Measurements from ENCODE around the gene CHRD. TPM values are rescaled to one million over a fixed set of nuclear protein-coding genes. Genes with fewer than 3 reads are reported as not detected.
A peak's percentile ranks its signal among the peaks of the same experiment; 100 is the strongest.

The CHRD gene
- polyA plus RNA-seq, 12 donors = 14.6 to 38.9 (median 18.3) TPM; not detected in 1

DNA sequence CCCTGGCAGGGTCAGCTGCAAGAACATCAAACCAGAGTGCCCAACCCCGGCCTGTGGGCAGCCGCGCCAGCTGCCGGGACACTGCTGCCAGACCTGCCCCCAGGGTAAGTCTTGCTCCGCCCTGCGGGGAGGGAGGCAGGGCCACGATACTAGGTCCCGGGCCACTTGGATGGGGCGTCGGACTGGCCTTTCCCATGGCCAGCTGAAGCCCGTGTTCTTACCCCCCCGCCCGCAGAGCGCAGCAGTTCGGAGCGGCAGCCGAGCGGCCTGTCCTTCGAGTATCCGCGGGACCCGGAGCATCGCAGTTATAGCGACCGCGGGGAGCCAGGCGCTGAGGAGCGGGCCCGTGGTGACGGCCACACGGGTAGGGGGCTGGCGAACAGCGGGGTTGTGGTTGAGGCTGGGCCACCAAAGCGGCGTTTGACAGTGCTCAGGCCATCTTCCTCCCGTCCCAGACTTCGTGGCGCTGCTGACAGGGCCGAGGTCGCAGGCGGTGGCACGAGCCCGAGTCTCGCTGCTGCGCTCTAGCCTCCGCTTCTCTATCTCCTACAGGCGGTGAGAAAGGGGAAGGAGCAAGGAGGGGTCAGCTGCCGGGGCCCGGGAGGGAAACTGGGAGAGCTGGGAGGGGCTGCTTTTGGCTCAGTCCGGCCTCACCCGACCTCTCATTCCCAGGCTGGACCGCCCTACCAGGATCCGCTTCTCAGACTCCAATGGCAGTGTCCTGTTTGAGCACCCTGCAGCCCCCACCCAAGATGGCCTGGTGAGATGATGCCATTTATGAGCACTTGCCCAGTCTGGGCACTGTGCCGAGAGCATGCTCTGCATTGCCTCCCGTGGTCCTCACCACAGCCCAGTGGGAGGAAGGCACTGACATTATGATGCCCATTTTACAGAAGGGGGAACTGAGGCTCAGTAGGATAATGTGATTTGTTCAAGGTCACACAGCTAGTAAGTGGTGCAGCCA is 1.7 kb downstream of the CHRD start:
- DNase-seq = no peak

DNA sequence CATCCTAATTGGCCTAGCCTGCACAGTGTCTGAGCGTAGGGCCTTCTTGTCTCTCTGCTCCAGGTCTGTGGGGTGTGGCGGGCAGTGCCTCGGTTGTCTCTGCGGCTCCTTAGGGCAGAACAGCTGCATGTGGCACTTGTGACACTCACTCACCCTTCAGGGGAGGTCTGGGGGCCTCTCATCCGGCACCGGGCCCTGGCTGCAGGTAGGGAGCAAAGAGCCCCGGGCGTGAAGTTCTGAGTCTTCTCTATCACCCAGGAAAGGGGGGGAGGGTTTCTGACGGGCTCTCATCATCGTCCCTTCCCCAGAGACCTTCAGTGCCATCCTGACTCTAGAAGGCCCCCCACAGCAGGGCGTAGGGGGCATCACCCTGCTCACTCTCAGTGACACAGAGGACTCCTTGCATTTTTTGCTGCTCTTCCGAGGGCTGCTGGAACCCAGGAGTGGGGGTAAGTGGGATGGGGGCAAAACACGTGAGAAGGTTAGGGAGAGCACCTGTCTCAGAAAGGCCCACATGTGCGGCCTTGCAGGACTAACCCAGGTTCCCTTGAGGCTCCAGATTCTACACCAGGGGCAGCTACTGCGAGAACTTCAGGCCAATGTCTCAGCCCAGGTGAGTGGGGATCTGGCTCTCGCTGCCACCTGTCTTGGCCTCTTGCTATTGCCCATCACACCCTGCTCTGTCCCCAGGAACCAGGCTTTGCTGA is 2.6 kb downstream of the CHRD start:
- no peak for DNase-seq

GRCh38 chr3:184383033-184383740 is 3.3 kb downstream of the CHRD start:
- no peak for DNase-seq

GRCh38 chr3:184384342-184384741 is 4.5 kb downstream of the CHRD start:
- no peak for DNase-seq

GRCh38 chr3:184384856-184385422 is 5.1 kb downstream of the CHRD start:
- DNase-seq = no peak

DNA sequence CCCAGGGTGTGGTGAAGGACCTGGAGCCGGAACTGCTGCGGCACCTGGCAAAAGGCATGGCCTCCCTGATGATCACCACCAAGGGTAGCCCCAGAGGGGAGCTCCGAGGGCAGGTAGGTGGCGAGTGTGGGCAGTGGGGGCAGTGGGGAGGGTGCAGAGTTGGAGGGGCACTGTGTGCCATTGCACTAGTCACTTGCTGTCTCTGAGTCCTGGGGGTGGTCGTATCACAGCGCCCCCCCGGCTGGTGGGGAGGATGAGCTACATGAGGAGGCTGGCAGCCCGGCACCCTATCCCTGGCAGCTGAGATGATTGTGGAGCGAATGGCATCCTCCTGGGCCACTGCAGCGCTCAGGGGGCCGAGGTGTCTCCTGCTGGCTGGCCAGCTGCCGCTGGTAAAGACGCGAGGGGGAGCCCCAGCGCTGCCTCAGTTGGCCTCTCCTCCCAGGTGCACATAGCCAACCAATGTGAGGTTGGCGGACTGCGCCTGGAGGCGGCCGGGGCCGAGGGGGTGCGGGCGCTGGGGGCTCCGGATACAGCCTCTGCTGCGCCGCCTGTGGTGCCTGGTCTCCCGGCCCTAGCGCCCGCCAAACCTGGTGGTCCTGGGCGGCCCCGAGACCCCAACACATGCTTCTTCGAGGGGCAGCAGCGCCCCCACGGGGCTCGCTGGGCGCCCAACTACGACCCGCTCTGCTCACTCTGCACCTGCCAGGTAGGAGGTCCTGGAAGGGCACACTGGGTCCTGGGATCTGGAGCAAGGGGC is 6.4 kb downstream of the CHRD start:
- DNase-seq = no peak

GRCh38 chr3:184387174-184387714 is 7.4 kb downstream of the CHRD start:
- no peak for DNase-seq

- no peak for DNase-seq
These were observed 8.5 kb downstream of the CHRD start for GRCh38 chr3:184388164-184388935.

DNA sequence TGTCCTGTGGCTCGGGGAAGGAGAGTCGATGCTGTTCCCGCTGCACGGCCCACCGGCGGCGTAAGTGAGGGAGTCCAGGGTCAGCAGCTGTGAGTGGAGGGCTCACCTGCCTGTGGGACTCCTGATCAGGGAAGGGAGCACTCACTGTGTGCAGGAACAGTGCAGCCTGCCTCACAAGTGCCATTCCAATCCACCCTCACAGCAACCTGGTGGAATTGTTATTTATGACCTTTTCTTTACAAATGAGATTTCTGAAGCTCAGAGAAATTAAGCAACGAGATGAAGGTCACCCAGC is 9.0 kb downstream of the CHRD start:
- DNase-seq = no peak

DNA sequence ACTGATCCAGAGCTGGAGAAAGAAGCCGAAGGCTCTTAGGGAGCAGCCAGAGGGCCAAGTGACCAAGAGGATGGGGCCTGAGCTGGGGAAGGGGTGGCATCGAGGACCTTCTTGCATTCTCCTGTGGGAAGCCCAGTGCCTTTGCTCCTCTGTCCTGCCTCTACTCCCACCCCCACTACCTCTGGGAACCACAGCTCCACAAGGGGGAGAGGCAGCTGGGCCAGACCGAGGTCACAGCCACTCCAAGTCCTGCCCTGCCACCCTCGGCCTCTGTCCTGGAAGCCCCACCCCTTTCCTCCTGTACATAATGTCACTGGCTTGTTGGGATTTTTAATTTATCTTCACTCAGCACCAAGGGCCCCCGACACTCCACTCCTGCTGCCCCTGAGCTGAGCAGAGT is 9.5 kb downstream of the CHRD start:
- no peak for DNase-seq

DNA sequence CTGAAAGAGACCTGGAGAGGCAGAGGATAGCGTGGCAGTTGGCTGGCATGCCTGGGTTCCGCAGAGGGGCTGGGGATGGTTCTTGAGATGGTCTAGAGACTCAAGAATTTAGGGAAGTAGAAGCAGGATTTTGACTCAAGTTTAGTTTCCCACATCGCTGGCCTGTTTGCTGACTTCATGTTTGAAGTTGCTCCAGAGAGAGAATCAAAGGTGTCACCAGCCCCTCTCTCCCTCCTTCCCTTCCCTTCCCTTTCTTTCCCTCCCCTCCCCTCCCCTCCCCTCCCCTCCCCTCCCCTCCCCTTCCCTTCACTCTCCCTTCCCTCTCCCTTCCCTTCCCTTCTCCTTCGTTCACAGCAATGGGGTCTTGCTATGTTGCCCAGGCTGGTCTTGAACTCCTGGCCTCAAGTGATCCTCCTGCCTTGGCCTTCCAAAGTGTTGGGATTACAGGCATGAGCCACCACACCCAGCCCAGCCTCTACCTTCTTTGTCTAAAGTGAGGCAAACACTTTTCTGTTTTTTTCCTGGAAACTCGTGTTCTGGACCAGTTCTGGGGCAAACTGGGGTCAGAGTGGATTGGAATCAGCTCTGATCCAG is 10.2 kb downstream of the CHRD start:
- no peak for DNase-seq

GRCh38 chr3:184391266-184391665 is 11.4 kb downstream of the CHRD start:
- no peak for DNase-seq

DNA sequence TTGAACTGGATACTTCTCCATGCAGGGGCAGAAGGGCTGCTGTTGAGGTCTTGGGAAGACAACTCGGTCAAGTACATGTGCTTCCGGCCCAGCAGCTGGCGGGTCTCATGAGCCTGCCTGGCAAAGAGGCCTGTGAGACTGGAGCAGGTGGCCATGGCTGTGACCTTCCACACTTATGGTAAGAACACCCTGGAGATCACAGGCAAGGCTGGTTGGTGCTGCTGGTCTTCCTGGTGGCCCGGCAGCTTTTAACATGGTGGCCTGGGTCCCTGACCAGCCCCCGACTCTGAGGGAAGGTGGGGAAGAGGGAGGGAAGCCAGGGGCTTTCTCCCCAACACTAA is 15.4 kb downstream of the CHRD start:
- DNase-seq = no peak

DNA sequence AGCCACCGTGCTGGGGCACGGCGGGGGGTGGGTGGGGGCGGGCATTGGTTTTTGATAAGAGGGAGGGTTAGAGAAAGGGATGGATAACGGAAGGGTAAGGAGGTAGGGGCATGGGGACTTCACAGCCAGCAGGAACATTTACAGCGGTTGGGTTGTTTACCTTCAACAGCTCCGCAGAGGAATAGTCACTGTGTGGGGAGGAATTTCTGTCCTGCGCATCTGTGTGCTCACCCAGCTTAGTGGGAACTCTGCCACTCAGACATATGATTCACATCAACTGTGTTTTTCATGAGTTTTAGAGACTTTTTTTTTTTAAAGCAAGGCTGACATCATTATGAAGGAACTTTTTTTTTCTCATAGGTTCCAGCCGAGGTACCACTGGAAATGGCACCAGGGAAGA is 19.6 kb downstream of the CHRD start:
- peak; percentile 84 for DNase-seq

- no peak for DNase-seq
These were observed 25.5 kb downstream of the CHRD start for GRCh38 chr3:184405075-184406030.

- no peak for DNase-seq
These were observed 29.6 kb downstream of the CHRD start for GRCh38 chr3:184409331-184409926.

- DNase-seq = no peak
These were observed 30.2 kb downstream of the CHRD start for GRCh38 chr3:184409946-184410500.

Measured in muscle of arm (tissue), 12 donors.